OCI-LY1 (cell line): Measurements from ENCODE around the gene SLC39A8.

Source experiments
- EZH2 ChIP-seq: fragments of 200-600 bp; sonication (generic), shearing (Covaris generic); IDR thresholded peaks from 2 replicates; pipeline ENCODE4 v1.8.0; 2017; ENCODE audit warnings: borderline replicate concordance, mixed run types, mild to moderate bottlenecking, antibody characterized with exemption, low read length, moderate library complexity, mixed read lengths
- TF ChIP-seq, protein P1 (sequence below): fragments of 200-600 bp; sonication (generic), shearing (Covaris generic); IDR thresholded peaks from 2 replicates; pipeline ENCODE4 v1.5.1; 2017; ENCODE audit warnings: mild to moderate bottlenecking, antibody characterized with exemption, low read length, moderate library complexity, mixed read lengths

GRCh38 chr4:102247041-102247440 lies 98.2 kb downstream of the SLC39A8 start:
- TF ChIP-seq, protein P1, sequence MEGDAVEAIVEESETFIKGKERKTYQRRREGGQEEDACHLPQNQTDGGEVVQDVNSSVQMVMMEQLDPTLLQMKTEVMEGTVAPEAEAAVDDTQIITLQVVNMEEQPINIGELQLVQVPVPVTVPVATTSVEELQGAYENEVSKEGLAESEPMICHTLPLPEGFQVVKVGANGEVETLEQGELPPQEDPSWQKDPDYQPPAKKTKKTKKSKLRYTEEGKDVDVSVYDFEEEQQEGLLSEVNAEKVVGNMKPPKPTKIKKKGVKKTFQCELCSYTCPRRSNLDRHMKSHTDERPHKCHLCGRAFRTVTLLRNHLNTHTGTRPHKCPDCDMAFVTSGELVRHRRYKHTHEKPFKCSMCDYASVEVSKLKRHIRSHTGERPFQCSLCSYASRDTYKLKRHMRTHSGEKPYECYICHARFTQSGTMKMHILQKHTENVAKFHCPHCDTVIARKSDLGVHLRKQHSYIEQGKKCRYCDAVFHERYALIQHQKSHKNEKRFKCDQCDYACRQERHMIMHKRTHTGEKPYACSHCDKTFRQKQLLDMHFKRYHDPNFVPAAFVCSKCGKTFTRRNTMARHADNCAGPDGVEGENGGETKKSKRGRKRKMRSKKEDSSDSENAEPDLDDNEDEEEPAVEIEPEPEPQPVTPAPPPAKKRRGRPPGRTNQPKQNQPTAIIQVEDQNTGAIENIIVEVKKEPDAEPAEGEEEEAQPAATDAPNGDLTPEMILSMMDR, result no peak
- no peak for TF ChIP-seq EZH2
